GM23248 (cell line): ENCODE data around the gene ZNF132. TPM values are rescaled to one million over a fixed set of nuclear protein-coding genes. Genes with fewer than 3 reads are reported as not detected.

Experiments
- DNase-seq: peaks from one replicate; pipeline ENCODE4 v3.0.0-alpha.2; 2015
- H2AFZ ChIP-seq: fragments of 200-600 bp; sonication (generic); 2 replicates; pipeline ENCODE4 v1.6.1; 2016; ENCODE audit warnings: antibody characterized with exemption
- H3F3A ChIP-seq: fragments of 200-600 bp; sonication (generic); 2 replicates; pipeline ENCODE4 v1.6.1; 2016; ENCODE audit warnings: mild to moderate bottlenecking, antibody characterized with exemption, mixed run types; ENCODE audit not compliant: insufficient read depth
- H3K27ac ChIP-seq: fragments of 200-600 bp; sonication (generic); 2 replicates; pipeline ENCODE4 v1.5.1; 2016; ENCODE audit warnings: mild to moderate bottlenecking
- H3K27me3 ChIP-seq: fragments of 200-600 bp; sonication (generic); replicated peaks from 2 replicates; pipeline ENCODE4 v1.6.1; 2016; ENCODE audit warnings: mild to moderate bottlenecking; ENCODE audit not compliant: insufficient read depth
- H3K36me3 ChIP-seq: fragments of 200-600 bp; sonication (generic); 2 replicates; pipeline ENCODE4 v1.6.1; 2016; ENCODE audit warnings: low read depth, mild to moderate bottlenecking
- H3K4me1 ChIP-seq: fragments of 200-600 bp; sonication (generic); 2 replicates; pipeline ENCODE4 v1.6.1; 2016; ENCODE audit warnings: mild to moderate bottlenecking; ENCODE audit not compliant: insufficient read depth
- H3K4me2 ChIP-seq: fragments of 200-600 bp; sonication (generic); one replicate; pipeline ENCODE4 v1.6.1; 2016; ENCODE audit warnings: mild to moderate bottlenecking; ENCODE audit not compliant: unreplicated experiment
- H3K4me3 ChIP-seq: fragments of 200-600 bp; sonication (generic); 2 replicates; pipeline ENCODE4 v1.5.1; 2016; ENCODE audit warnings: mild to moderate bottlenecking
- H3K79me2 ChIP-seq: fragments of 200-600 bp; sonication (generic); 2 replicates; pipeline ENCODE4 v1.6.1; 2016; ENCODE audit warnings: mild to moderate bottlenecking; ENCODE audit not compliant: insufficient read depth
- H3K9ac ChIP-seq: fragments of 200-600 bp; sonication (generic); 2 replicates; pipeline ENCODE4 v1.6.1; 2016; ENCODE audit warnings: mild to moderate bottlenecking
- H3K9me2 ChIP-seq: fragments of 200-600 bp; sonication (generic); 2 replicates; pipeline ENCODE4 v1.6.1; 2016; ENCODE audit warnings: mixed run types, mild to moderate bottlenecking, moderate library complexity; ENCODE audit not compliant: insufficient read depth
- H3K9me3 ChIP-seq: fragments of 200-600 bp; sonication (generic); one replicate; pipeline ENCODE4 v1.6.1; 2017; ENCODE audit warnings: low read depth
- H4K20me1 ChIP-seq: fragments of 200-600 bp; sonication (generic); 2 replicates; pipeline ENCODE4 v1.6.0; 2016; ENCODE audit not compliant: insufficient read depth
- EZH2 ChIP-seq: fragments of 200-600 bp; sonication (generic); IDR thresholded peaks from 2 replicates; pipeline ENCODE4 v1.6.1; 2018; ENCODE audit warnings: antibody characterized with exemption, mild to moderate bottlenecking; ENCODE audit not compliant: insufficient read depth, poor library complexity, severe bottlenecking
- EZH2phosphoT487 ChIP-seq: fragments of 200-600 bp; sonication (generic); IDR thresholded peaks from 2 replicates; pipeline ENCODE4 v1.6.1; 2018; ENCODE audit warnings: antibody characterized with exemption, moderate library complexity, mild to moderate bottlenecking, low read depth; ENCODE audit not compliant: insufficient read depth
- WGBS, 2 experiments: methylation state at CpG; one replicate each; pipeline ENCODE4 v1.1.6; 2015 to 2017; ENCODE audit warnings: low lambda C conversion rate in 2 of 2, low coverage in 1 of 2; ENCODE audit errors: missing lambda C conversion rate in 2 of 2; 5-methylcytosine and 5-hydroxymethylcytosine counted together
- in situ Hi-C: fragments of 300-500 bp; cut with MboI; formaldehyde crosslinking; loops from 2 replicates; pipeline ENCODE4 v1.15.0; 2020
- microRNA-seq: library from miRNA; unstranded; fragments of <30 nt; microRNA quantifications from one replicate; pipeline ENCODE4, GENCODE V29; 2016; ENCODE audit warnings: borderline number of aligned reads
- polyA plus RNA-seq: library from polyadenylated mRNA; unstranded; fragments of >200 nt; fragmentation: Nextera tagmentation; extraction: Ambion mirVana; gene quantifications from 2 replicates; pipeline ENCODE4 v1.2.1, GENCODE V29; 2016
- small RNA-seq: library from RNA; depleted of rRNA; stranded (forward); fragments of <200 nt; gene quantifications from one replicate; pipeline ENCODE3, GENCODE V24; 2014; ENCODE audit warnings: low read depth, low replicate concordance
- total RNA-seq: library from RNA; depleted of rRNA; stranded (reverse); fragments of >200 nt; shearing (Covaris generic); gene quantifications from 2 replicates; pipeline ENCODE4 v1.2.3, GENCODE V29; 2014; rRNA removed

The ZNF132 gene
- total and polyA plus RNA-seq, 2 experiments from 2014 or later, result 4.5 to 6.1 TPM

DNA sequence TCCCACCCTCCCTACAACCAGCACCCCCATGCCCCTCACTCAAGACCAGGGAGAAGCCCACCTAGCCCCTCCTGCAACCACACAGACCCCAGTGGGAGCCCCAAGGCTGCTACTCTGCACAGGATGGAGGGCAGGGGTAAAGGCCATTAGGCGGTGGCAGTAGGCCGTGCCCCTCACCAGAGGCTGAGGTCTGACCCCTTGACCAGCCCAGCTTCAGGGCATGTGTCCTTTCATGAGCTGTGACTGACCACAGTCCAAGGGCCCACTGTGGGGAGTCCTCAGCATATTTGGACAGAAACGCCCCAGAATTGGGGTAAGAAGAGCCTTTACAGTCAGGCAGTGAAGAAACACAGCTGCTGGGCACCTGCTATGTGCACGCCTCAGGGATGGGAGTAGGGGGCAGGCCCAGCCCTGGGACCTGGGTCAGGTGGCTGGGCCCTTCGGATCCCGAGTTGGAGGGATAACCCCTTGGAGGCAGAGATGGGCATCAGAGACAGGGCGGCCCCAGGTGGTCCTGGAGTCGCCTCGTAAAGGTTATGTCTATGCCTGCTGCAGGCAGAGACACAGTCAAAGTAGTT is 54.6 kb downstream of the ZNF132 start:
- H3K4me3 ChIP-seq, result peak overlapping the region; percentile 92
- no peak for DNase-seq
- peaks cover 61% of the 10 kb centered on the region for H3K79me2 ChIP-seq
- no peaks in the 10 kb centered on the region; the same call in 1 of the 2 replicates for H4K20me1 ChIP-seq
- peak overlapping the region; percentile 89 for H3K4me2 ChIP-seq
- H3K4me1 ChIP-seq, result peaks cover 21% of the 10 kb centered on the region
- 81 to 84% methylated on average over 9 of the region's 9 CpGs for WGBS, 2 experiments
- no peaks in the 10 kb centered on the region for H3F3A ChIP-seq
- no peak overlapping the region for H2AFZ ChIP-seq
- H3K9me2 ChIP-seq, result no peaks in the 10 kb centered on the region
- peaks cover 11% of the 10 kb centered on the region for H3K36me3 ChIP-seq
- H3K9me3 ChIP-seq, result no peaks in the 10 kb centered on the region
- H3K27me3 ChIP-seq, result no peaks in the 10 kb centered on the region
- peak overlapping the region; percentile 98 for H3K27ac ChIP-seq
- H3K9ac ChIP-seq, result peak overlapping the region; percentile 98
- no peak for TF ChIP-seq EZH2
- TF ChIP-seq EZH2phosphoT487, result no peak
- in situ Hi-C loops, result no loop called here

DNA sequence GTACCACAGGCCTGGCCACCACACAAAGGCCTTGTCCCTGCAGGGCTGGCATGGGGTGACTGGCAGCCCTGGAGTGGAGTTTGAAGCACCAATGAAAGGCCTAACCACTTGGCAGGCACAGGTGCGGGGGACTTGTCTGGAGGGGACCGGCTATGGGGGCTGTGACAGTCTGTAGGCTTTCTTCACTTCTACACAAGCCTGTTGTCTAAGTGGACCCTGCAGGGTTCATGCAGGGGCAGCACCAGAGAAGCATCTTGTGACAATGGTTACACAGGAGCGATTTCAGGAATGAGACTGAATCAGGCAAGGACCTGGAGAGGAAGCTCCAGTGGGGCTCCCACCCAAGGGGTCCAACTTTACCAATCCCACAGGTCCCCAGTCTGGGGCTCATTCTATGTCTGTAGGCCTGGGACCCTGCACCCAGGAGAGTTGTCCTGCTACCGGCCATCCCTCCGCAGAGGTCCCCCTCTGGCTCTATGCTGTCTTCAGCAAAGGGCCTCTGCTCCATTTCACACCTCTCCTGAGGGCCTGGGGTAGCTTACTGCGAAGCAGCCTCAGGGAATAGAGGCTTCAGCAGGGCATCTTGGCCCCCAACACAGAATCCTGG is 56.9 kb downstream of the ZNF132 start:
- H3K9ac ChIP-seq, result no peak overlapping the region
- no peak for DNase-seq
- no peaks in the 10 kb centered on the region for H3K9me2 ChIP-seq
- no peaks in the 10 kb centered on the region for H3K9me3 ChIP-seq
- no peak overlapping the region for H3K4me3 ChIP-seq
- in situ Hi-C loops, result no loop called here
- H3K4me2 ChIP-seq, result no peak overlapping the region
- TF ChIP-seq EZH2phosphoT487 (no peak), EZH2 (no peak)
- no peak overlapping the region for H3K27ac ChIP-seq
- 95 to 97% methylated on average over 6 of the region's 6 CpGs for WGBS, 2 experiments
- H4K20me1 ChIP-seq, result no peaks in the 10 kb centered on the region
- peaks cover under 1% of the 10 kb centered on the region; the same call in 1 of the 2 replicates for H3K36me3 ChIP-seq
- no peaks in the 10 kb centered on the region for H3K27me3 ChIP-seq
- H3K4me1 ChIP-seq, result peaks cover 20% of the 10 kb centered on the region
- peaks cover 58% of the 10 kb centered on the region for H3K79me2 ChIP-seq
- H2AFZ ChIP-seq, result no peak overlapping the region
- 0 out of 2 replicates have a peak, but pooled peaks cover 5% of the 10 kb centered on the region for H3F3A ChIP-seq

Small RNA genes within 50 kb of the gene (microRNA-seq; reads per million reads assigned to microRNA genes)
- gene MIR4754, result not detected

Small RNA genes within 50 kb of the gene (small RNA-seq; reads per million reads assigned to genes)
- gene MIR4754, result not detected
- gene RNU6-1337P, result not detected

Other genes starting within 250 kb of the ZNF132 start
- 32.0 and 37.8 TPM in 2 replicates for gene ZNF544, start 211.2 kb downstream of the ZNF132 start, total RNA-seq
- gene ZNF544, start 211.2 kb downstream of the ZNF132 start, polyA plus RNA-seq, result 10.9 and 15.9 TPM in 2 replicates
- 4.0 and 5.7 TPM in 2 replicates for gene ZNF8, start 161.2 kb downstream of the ZNF132 start, total RNA-seq
- 1.1 and 1.2 TPM in 2 replicates for gene ZNF8, start 161.2 kb downstream of the ZNF132 start, polyA plus RNA-seq
- 33.7 and 35.0 TPM in 2 replicates for gene ERVK3-1, start 134.8 kb downstream of the ZNF132 start, total RNA-seq
- gene ERVK3-1, start 134.8 kb downstream of the ZNF132 start, polyA plus RNA-seq, result 40.2 and 41.3 TPM in 2 replicates
- 1.8 and 3.4 TPM in 2 replicates for gene ZSCAN22, start 113.2 kb downstream of the ZNF132 start, total RNA-seq
- gene ZSCAN22, start 113.2 kb downstream of the ZNF132 start, polyA plus RNA-seq, result 1.5 and 2.1 TPM in 2 replicates
- 22.0 and 63.7 TPM in 2 replicates for gene A1BG, start 86.7 kb downstream of the ZNF132 start, total RNA-seq
- 31.3 and 34.3 TPM in 2 replicates for gene A1BG, start 86.7 kb downstream of the ZNF132 start, polyA plus RNA-seq
- 0.38 and 0.97 TPM in 2 replicates for gene ZNF497, start 77.4 kb downstream of the ZNF132 start, total RNA-seq
- gene ZNF497, start 77.4 kb downstream of the ZNF132 start, polyA plus RNA-seq, result 0.65 and 0.72 TPM in 2 replicates
- gene ZNF837, start 59.1 kb downstream of the ZNF132 start, total RNA-seq, result 2.5 and 5.3 TPM in 2 replicates
- 1.4 and 2.2 TPM in 2 replicates for gene ZNF837, start 59.1 kb downstream of the ZNF132 start, polyA plus RNA-seq
- 1,366 and 1,425 TPM in 2 replicates for gene RPS5, start 52.9 kb downstream of the ZNF132 start, total RNA-seq
- gene RPS5, start 52.9 kb downstream of the ZNF132 start, polyA plus RNA-seq, result 561 and 565 TPM in 2 replicates
- not detected in 2 replicates for gene RNF225, start 44.5 kb downstream of the ZNF132 start, total RNA-seq
- gene RNF225, start 44.5 kb downstream of the ZNF132 start, polyA plus RNA-seq, result not detected in 2 replicates
- gene ZNF584, start 31.5 kb downstream of the ZNF132 start, total RNA-seq, result 8.5 and 14.6 TPM in 2 replicates
- 12.7 and 14.0 TPM in 2 replicates for gene ZNF584, start 31.5 kb downstream of the ZNF132 start, polyA plus RNA-seq
- 10.5 TPM in 2 replicates for gene ZNF324B, start 11.5 kb upstream of the ZNF132 start, total RNA-seq
- 2.1 and 3.0 TPM in 2 replicates for gene ZNF324B, start 11.5 kb upstream of the ZNF132 start, polyA plus RNA-seq
- 16.3 and 19.1 TPM in 2 replicates for gene ZNF324, start 26.9 kb upstream of the ZNF132 start, total RNA-seq
- gene ZNF324, start 26.9 kb upstream of the ZNF132 start, polyA plus RNA-seq, result 5.5 and 6.3 TPM in 2 replicates
- 17.8 and 18.0 TPM in 2 replicates for gene ZNF446, start 36.2 kb upstream of the ZNF132 start, total RNA-seq
- gene ZNF446, start 36.2 kb upstream of the ZNF132 start, polyA plus RNA-seq, result 5.8 and 6.4 TPM in 2 replicates
- gene SLC27A5, start 71.8 kb upstream of the ZNF132 start, total RNA-seq, result 0.63 and 3.6 TPM in 2 replicates
- gene SLC27A5, start 71.8 kb upstream of the ZNF132 start, polyA plus RNA-seq, result 5.1 and 6.3 TPM in 2 replicates
- 5.9 and 9.0 TPM in 2 replicates for gene ZBTB45, start 79.7 kb upstream of the ZNF132 start, total RNA-seq
- 16.0 and 17.9 TPM in 2 replicates for gene ZBTB45, start 79.7 kb upstream of the ZNF132 start, polyA plus RNA-seq
- 263 and 319 TPM in 2 replicates for gene TRIM28, start 103.9 kb upstream of the ZNF132 start, total RNA-seq
- gene TRIM28, start 103.9 kb upstream of the ZNF132 start, polyA plus RNA-seq, result 61.5 and 62.0 TPM in 2 replicates
- gene CHMP2A, start 115.0 kb upstream of the ZNF132 start, total RNA-seq, result 88.6 and 89.2 TPM in 2 replicates
- 186 and 193 TPM in 2 replicates for gene CHMP2A, start 115.0 kb upstream of the ZNF132 start, polyA plus RNA-seq
- gene UBE2M, start 118.5 kb upstream of the ZNF132 start, total RNA-seq, result 60.3 and 60.4 TPM in 2 replicates
- 8.7 and 13.9 TPM in 2 replicates for gene UBE2M, start 118.5 kb upstream of the ZNF132 start, polyA plus RNA-seq
- gene MZF1, start 133.2 kb upstream of the ZNF132 start, total RNA-seq, result 20.8 and 32.1 TPM in 2 replicates
- gene MZF1, start 133.2 kb upstream of the ZNF132 start, polyA plus RNA-seq, result 6.7 and 9.0 TPM in 2 replicates